Left ventricle myocardium superior (tissue), 1 donor: ENCODE measurements around the gene DIP2C. TPM values are rescaled to one million over a fixed set of nuclear protein-coding genes. Genes with fewer than 3 reads are reported as not detected.
"Not testable (repeated sequence)": the region's sequence is repeated elsewhere in the genome, so short reads cannot be mapped to it uniquely, and the experiment has no call there.

Source experiments
- ATAC-seq: fragments of 200-7000 bp; cut with Tn5 transposase; one replicate; pipeline ENCODE4 v1.9.1; 2020; ENCODE audit warnings: mild to moderate bottlenecking, moderate library complexity
- DNase-seq: peaks from one replicate; pipeline ENCODE4 v3.0.0-alpha.2; 2020
- intact Hi-C: fragments of 100-400 bp; cut with micrococcal nuclease; formaldehyde crosslinking; loops from one replicate; pipeline ENCODE4 v1.11.0; 2022
- total RNA-seq: library from RNA; stranded (reverse); fragmentation: NEBNext Ultra II Directional; extraction: Animal tissue kit (Norgen Biotek cat#: 25700); gene quantifications from one replicate; pipeline ENCODE4 v1.2.1, GENCODE V29; 2021
- donor health status: DM: no; HTN: yes; CAD: no; lungs with severe emphysema.

DIP2C gene
- total RNA-seq, 1 donor from 2014 or later: 32.6 TPM

- DNase-seq (no peak), ATAC-seq (no peak)
- intact Hi-C loops: no loop called here
Observed at GRCh38 chr10:357201-357950, 332.1 kb downstream of the DIP2C start.

DNA sequence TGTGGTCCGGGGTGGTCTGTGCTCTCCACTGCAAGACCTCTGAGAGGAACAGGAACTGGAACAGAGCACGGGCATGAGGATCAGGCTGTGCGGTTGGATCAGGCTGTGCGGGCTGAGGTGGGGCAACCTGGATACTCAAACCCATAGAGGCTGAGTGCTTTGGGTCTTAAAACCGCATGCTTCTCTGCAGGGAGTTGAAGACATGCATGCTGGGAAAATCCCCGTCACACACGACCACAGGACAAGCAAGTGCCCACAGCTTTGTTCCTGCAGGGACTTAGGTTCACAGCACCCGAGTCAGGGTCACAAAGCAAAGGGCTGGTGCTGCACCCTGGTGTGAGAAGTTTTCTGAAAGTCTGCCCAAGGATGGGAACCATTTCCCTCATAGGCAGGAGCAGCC, 333.0 kb downstream of the DIP2C start:
- no peak for DNase-seq

GRCh38 chr10:354901-355617, 334.4 kb downstream of the DIP2C start:
- intact Hi-C loops: no loop called here
- no peak for DNase-seq
- no peak for ATAC-seq

More for the DNA sequence above, 333.0 kb downstream of the DIP2C start:
- intact Hi-C loops: no loop called here
- no peak for ATAC-seq

DNA sequence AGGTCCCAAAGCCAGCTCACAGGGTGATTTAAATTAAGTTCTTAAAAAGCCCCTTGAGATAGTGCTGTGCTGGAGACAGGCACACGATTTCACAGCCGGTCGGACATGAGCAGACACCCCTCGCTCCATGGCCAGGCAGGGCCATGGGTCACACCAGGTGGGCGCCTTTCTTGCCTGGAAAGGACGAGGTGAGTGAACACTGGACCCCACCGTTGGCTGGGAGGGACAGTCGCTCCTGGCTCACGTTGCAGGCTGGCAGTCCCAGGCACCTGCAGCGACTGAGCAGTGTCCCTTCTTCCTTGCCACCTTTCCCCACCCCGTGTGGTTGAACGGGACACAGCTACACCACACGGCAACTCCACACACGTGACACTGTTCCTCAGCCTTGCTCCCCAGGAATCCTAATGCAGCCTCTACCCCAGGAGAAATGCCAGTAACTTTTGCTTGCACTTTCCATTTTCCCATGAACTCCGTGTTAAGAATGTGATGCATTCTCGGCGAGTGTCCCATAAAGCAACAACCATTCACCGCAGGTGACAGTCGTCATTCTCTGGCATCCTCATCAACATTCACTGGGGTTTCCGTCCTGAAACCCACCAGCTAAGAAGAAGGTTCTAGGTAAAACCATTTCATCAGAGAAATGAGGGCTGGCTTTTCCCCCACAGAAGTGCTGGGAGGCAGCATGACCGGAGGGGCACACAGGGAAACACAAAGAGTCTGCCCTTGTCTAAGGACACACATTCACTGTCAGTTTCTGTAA, 336.8 kb downstream of the DIP2C start:
- ATAC-seq: no peak
- intact Hi-C loops: no loop called here
- DNase-seq: no peak

- intact Hi-C loops: no loop called here
- ATAC-seq: no peak
- DNase-seq: no peak
Observed at GRCh38 chr10:351770-352334, 337.6 kb downstream of the DIP2C start.

DNA sequence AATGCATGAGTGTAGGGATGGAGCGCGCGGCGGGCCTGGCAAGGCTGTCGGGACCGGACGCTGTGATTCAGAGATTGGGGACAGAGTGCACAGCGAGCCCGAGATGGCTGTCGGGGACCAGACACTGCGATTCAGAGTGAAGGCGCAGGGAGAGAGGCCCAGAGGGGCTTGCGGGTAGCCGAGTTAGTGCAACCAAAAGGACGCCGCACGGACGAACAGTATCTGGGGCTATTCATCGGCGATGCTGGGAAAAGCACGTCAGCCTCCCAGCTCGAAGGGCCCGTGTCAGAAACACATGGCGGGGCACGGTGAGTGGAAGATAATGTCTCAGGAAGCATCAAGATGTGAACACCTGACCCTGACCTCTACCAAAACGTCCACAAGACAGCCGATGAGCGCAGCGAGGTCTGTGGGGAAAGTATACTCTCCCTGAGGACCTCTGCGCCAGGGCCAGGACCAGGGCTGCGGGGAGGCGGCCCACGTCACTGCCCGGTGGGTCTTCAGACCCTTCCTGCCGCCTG, 338.4 kb downstream of the DIP2C start:
- intact Hi-C loops: no loop called here
- ATAC-seq (no peak), DNase-seq (no peak)

GRCh38 chr10:349081-349480, 340.4 kb downstream of the DIP2C start:
- intact Hi-C loops: no loop called here
- no peak for ATAC-seq
- DNase-seq: no peak

DNA sequence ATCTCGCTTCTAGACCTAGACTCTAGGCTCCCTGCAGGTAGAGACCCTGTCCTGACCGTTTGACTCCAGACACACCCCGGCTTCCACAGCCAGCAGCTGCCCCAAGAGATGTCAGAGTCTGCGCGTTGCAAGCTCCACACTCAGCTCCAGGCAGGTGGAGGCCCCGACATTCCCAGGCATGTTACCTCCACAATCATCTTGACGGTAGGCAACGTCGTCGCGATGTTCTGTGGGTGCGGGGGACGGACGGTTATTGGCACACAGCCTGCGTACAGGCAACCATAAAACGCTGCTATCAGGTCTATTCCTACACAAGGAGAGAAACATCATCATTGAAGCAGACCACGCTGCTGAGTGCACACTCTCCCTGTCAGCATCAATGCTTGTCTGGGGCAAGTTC, 341.0 kb downstream of the DIP2C start:
- DNase-seq: no peak
- no peak for ATAC-seq
- intact Hi-C loops: no loop called here

DNA sequence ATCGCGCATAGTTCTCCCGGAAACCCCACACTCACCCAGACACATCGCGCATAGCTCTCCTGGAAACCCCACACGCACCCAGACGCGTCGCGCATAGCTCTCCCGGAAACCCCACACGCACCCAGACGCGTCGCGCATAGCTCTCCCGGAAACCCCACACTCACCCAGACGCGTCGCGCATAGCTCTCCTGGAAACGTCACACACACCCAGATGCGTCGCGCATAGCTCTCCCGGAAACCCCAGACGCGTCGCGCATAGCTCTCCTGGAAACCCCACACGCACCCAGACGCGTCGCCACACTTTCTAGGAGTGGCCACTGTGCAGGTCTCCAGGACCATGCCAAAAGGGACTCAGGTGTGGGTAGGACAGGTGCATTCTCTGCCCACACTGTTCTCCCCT, 341.7 kb downstream of the DIP2C start:
- DNase-seq, intact Hi-C loops, ATAC-seq: not testable (repeated sequence)

GRCh38 chr10:347190-347589, 342.3 kb downstream of the DIP2C start:
- DNase-seq, intact Hi-C loops, ATAC-seq: not testable (repeated sequence)

DNA sequence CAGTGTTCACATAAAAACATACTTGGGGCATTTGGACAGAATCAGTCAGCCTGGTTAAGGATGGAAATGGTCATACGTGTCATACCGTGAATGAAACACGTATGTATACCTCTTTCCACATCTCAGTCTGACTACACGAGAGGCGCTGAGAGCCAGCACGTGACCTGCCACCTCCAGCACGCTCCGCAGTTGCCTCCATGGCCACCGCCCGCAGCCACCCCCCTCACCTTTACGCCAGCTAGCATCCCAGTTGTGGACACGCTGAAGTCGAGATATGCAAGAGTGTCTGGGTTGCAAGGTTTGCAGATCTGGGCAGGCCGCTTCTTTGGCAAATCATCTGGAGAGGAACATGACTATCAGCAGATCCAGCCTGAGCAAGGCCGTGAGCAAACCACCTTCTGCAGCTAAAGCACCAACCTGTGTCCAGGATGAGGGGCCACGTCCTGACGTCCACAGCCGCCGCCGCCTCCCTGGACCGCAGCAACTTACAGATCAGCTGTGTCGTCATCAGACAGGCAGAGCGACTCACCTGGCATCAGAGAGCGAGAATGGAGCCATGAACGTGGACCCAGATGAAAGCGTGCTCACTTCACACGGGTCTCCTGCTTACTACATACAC, 344.8 kb downstream of the DIP2C start:
- intact Hi-C loops: no loop called here

GRCh38 chr10:343231-344220, 345.9 kb downstream of the DIP2C start:
- ATAC-seq (no peak), DNase-seq (no peak)
- intact Hi-C loops: no loop called here

More for the DNA sequence above, 344.8 kb downstream of the DIP2C start:
- ATAC-seq (no peak), DNase-seq (no peak)

GRCh38 chr10:341081-341740, 348.3 kb downstream of the DIP2C start:
- ATAC-seq (no peak), DNase-seq (no peak)
- intact Hi-C loops: no loop called here

DNA sequence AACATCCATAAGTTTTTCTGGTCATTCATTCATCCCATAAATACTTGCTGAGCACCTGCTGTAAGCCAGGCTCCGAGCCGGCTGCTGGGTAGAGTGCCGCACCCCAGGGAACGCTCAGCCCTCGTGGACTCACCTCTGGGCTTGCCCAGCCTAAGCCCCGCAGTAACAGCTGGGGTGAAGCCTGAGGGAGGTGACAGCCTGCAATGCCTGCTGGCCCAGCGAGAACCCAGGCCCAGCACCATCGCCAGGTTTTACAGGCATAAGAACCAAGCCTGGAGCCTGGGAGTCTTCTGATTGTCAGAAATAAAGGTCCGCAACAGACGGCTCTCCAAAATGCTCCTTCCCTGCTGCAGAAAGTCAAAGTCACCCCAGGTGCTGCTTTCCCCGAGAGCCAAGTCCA, 348.8 kb downstream of the DIP2C start:
- ATAC-seq (no peak), DNase-seq (no peak)
- intact Hi-C loops: no loop called here

DNA sequence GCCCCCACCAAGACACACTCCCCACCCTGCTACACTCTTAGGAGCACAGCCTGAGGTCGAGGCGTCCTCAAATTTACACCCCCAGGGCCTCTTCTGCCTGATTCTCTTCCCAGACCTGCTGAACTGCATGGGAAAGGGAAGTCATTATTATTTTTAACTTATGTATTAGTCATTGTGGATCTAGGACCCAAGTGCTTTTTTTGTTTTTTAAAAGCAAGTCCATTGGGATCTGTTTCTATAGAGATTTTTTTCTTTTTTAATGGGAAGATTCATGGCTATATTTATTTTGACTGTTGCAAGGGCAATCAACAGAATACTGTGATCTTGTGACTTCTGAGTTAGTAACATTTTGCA, 350.5 kb downstream of the DIP2C start:
- intact Hi-C loops: no loop called here

DNA sequence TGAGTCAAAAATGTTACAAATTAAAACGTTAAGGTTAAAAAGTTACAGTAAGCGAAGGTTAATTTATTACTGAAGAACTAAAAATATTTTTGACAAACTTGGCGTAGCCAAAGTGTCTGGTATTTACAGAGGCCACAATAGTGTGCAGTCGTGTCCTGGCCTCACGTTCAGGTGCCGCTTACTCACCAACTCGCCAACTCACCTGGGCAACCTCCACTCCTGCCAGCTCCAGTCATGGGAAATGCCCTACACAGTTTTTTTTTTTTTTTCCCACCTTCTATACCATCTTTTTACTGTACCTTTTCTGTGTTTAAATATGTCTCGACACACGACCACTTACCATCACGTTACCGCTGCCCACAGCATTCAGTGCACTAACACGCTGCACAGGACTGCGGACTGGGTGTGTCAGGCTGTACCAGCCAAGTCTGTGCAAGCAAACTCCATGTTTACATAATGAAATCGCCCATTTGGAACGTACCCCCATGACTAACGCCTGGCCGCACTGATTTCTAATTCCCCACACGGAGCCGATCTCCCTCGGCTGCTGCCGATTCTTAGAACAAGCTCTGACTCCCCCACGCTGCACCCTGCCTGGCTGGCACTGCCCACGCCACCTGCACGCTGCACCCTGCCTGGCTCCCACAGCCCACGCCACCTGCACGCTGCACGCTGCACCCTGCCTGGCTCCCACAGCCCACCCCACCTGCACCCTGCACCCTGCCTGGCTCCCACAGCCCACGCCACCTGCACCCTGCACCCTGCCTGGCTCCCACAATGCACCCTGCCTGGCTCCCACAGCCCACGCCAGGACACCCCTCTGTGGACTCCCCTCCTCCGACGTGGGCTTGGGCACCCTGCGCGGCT, 351.1 kb downstream of the DIP2C start:
- intact Hi-C loops: no loop called here
- DNase-seq (no peak), ATAC-seq (no peak)

More for the DNA sequence above, 350.5 kb downstream of the DIP2C start:
- ATAC-seq (no peak), DNase-seq (no peak)

GRCh38 chr10:336247-336646, 353.2 kb downstream of the DIP2C start:
- no peak for ATAC-seq
- no peak for DNase-seq
- intact Hi-C loops: no loop called here
